CD4-positive, alpha-beta T cell treated with Interleukin-15 for 1 hour (primary cell): ENCODE results near the gene CETN1.

ENCODE experiments used
- DNase-seq: peaks from one replicate; pipeline ENCODE4 v3.0.0-alpha.2; 2020

The CETN1 gene

GRCh38 chr18:577643-578375 lies 2.4 kb upstream of the CETN1 start:
- no peak for DNase-seq

- no peak for DNase-seq
Measured at GRCh38 chr18:579238-579637, 942 bp upstream of the CETN1 start.

GRCh38 chr18:581096-581495 lies 916 bp downstream of the CETN1 start:
- DNase-seq: no peak

GRCh38 chr18:582465-582864 lies 2.3 kb downstream of the CETN1 start:
- DNase-seq: no peak

GRCh38 chr18:595068-595467 lies 14.9 kb downstream of the CETN1 start:
- no peak for DNase-seq

GRCh38 chr18:595571-595970 lies 15.4 kb downstream of the CETN1 start:
- no peak for DNase-seq

- no peak for DNase-seq
Measured at GRCh38 chr18:596288-596881, 16.2 kb downstream of the CETN1 start.

- no peak for DNase-seq
Measured at GRCh38 chr18:598124-598589, 18.0 kb downstream of the CETN1 start.

- DNase-seq: no peak
Measured at GRCh38 chr18:600107-600506, 19.9 kb downstream of the CETN1 start.

GRCh38 chr18:604771-605170 lies 24.6 kb downstream of the CETN1 start:
- no peak for DNase-seq

- no peak for DNase-seq
Measured at GRCh38 chr18:607930-608329, 27.8 kb downstream of the CETN1 start.

GRCh38 chr18:610214-610928 lies 30.2 kb downstream of the CETN1 start:
- no peak for DNase-seq

GRCh38 chr18:612156-612555 lies 32.0 kb downstream of the CETN1 start:
- DNase-seq: no peak

GRCh38 chr18:614193-614592 lies 34.0 kb downstream of the CETN1 start:
- DNase-seq: no peak

GRCh38 chr18:615092-615521 lies 34.9 kb downstream of the CETN1 start:
- no peak for DNase-seq

GRCh38 chr18:615773-616172 lies 35.6 kb downstream of the CETN1 start:
- DNase-seq: no peak

- DNase-seq: no peak
Measured at GRCh38 chr18:616380-616995, 36.3 kb downstream of the CETN1 start.

GRCh38 chr18:617970-618504 lies 37.9 kb downstream of the CETN1 start:
- DNase-seq: no peak

GRCh38 chr18:618618-619017 lies 38.4 kb downstream of the CETN1 start:
- DNase-seq: no peak

- no peak for DNase-seq
Measured at GRCh38 chr18:621291-622043, 41.3 kb downstream of the CETN1 start.

- no peak for DNase-seq
Measured at GRCh38 chr18:622289-622688, 42.1 kb downstream of the CETN1 start.
